NCI-H446 (cell line): Measurements from ENCODE around the gene GTF2H2C.
"Not testable (repeated sequence)": the region's sequence is repeated elsewhere in the genome, so short reads cannot be mapped to it uniquely, and the experiment has no call there.

Source experiments
- DNase-seq, 2 experiments: peaks; one replicate each; lab custom pipeline; 2025; lab: John Stamatoyannopoulos, UW

The GTF2H2C gene

GRCh38 chr5:69566172-69566571 is 6.2 kb downstream of the GTF2H2C start:
- not testable (repeated sequence) for DNase-seq

- not testable (repeated sequence) for DNase-seq
These were observed 8.1 kb downstream of the GTF2H2C start for GRCh38 chr5:69568072-69568471.

GRCh38 chr5:69583356-69583755 is 23.4 kb downstream of the GTF2H2C start:
- not testable (repeated sequence) for DNase-seq

- not testable (repeated sequence) for DNase-seq
These were observed 36.3 kb downstream of the GTF2H2C start for GRCh38 chr5:69596114-69596840.

- DNase-seq: not testable (repeated sequence)
These were observed 42.0 kb downstream of the GTF2H2C start for GRCh38 chr5:69601947-69602346.

GRCh38 chr5:69606839-69607238 is 46.8 kb downstream of the GTF2H2C start:
- not testable (repeated sequence) for DNase-seq

- not testable (repeated sequence) for DNase-seq
These were observed 47.8 kb downstream of the GTF2H2C start for GRCh38 chr5:69607750-69608149.

- DNase-seq: not testable (repeated sequence)
These were observed 49.0 kb downstream of the GTF2H2C start for GRCh38 chr5:69608861-69609496.

GRCh38 chr5:69614843-69615242 is 54.9 kb downstream of the GTF2H2C start:
- not testable (repeated sequence) for DNase-seq

GRCh38 chr5:69631879-69632278 is 71.9 kb downstream of the GTF2H2C start:
- not testable (repeated sequence) for DNase-seq
